NOMO-1 treated with dmso at 0.1 percent for 144 hours (cell line): ENCODE data around the gene MAST3.

Experiments
- DNase-seq: peaks from one replicate; lab custom pipeline; 2025; ENCODE audit not compliant: unreplicated experiment; lab: John Stamatoyannopoulos, UW

MAST3 gene

DNA sequence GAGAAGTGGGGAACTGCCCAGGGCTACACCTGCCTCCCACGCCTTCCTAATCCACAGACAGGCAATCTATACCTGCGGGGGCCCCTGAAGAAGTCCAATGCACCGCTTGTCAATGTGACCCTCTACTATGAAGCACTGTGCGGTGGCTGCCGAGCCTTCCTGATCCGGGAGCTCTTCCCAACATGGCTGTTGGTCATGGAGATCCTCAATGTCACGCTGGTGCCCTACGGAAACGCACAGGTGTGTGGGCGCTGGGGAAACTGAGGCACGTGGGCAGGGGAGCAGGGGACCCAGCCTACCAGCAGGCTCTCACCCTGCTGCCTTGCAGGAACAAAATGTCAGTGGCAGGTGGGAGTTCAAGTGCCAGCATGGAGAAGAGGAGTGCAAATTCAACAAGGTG, 77.4 kb downstream of the MAST3 start:
- no peak for DNase-seq

DNA sequence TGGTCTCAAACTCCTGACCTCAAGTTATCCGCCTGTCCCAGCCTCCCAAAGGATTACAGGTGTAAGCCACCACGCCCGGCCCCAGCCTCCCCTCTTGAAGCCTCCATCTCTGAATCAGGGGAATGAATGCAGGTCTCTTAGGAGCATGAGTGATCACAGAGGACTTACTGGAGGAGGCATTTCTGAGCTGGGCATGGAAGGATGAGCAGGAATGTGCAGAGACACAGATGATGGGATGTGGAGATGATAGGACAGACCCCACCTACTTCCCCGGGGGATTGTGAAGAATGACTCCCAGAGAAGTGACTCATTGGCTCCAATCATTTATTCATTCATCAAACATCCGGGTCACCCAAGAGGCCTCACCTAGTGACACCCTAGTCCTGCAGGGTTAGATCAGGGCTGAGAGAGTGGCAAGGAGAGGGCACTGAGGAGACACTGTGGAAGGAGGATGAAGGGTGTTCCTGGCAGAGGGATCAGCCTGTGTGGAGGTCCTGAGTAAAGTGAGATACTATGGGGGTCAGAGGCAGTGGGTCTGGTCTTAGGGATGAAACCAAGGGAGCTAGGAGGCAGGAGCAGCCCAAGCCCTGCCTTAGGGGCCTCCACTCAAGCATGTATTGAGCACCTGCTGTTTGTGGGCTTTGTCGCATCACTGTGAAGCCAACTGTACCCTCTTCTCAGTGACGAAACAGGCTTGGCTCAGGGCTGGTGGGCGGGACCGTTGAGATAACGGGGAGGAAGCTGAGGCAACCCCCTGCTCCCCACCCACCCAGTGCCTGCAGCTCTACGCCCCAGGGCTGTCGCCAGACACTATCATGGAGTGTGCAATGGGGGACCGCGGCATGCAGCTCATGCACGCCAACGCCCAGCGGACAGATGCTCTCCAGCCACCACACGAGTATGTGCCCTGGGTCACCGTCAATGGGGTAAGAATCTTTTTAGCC, 79.1 kb downstream of the MAST3 start:
- no peak for DNase-seq

DNA sequence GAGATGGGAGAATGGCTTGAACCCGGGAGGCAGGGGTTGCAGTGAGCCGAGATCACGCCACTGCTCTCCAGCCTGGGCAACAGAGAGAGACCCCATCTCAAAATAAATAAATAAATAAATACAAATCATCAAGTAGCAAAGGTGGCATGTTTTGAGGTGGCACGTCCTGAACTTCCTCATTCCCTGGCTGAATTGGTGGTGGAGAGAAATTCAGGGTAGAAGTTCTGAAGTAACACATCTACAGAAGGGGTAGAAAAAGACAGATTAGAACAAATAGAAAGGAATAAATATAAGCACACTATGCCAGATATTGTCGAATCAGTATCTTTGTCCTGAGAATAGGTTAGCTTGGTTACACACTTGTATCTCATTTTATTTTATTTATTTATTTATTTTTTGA, 82.4 kb downstream of the MAST3 start:
- DNase-seq, result no peak

DNA sequence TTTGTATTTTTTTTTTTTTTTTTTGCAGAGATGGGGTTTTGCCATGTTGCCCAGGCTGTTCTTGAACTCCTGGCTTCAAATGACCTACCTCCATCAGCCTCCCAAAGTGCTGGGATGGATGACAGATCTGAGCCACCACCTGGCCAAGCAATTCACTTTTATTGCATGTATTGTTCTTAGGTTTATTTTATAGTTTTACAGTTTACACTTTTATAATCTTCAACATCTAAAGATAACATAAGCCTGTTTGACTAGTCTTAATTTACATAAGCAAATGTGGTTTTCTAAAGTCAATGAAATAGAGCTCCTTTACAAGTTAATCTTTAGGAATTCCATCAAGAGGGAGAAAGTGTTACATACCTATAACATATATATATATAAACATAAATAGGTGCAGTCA, 86.0 kb downstream of the MAST3 start:
- no peak for DNase-seq

DNA sequence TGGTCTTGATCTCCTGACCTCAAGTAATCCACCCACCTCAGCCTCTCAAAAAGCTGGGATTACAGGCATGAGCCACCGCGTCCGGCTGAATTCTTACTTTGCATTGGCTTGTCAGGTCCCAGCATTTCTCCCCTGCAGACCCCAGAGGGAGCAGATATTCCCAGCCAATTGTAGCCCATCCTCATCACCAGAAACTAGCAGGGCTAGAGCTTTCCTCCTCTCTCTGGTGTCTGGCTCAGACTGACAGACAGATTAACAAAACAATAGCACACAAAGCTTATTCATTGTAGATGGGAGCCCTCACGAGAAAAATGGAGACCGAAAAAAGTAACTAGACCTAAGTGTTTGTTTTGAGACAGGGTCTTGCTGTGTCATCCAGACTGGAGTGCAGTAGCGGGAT, 88.0 kb downstream of the MAST3 start:
- DNase-seq, result no peak

DNA sequence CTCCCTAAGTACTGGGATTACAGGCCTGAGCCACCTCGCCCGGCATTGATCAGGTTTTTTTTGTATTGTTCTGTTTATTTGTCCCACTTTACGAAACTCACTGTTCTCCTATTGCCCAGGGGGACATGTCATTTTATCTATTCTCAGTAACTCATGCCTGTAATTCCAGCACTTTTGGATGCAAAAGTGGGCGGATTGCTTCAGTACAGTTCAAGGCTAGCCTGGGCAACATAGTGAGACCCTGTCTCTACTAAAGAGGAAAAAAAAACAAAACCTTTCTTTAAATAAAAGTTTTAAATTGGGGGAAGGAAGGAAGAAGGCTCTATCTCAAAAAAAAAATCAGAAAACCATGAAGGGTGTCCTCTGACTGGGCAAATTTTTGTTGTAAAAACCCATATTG, 92.7 kb downstream of the MAST3 start:
- no peak for DNase-seq

DNA sequence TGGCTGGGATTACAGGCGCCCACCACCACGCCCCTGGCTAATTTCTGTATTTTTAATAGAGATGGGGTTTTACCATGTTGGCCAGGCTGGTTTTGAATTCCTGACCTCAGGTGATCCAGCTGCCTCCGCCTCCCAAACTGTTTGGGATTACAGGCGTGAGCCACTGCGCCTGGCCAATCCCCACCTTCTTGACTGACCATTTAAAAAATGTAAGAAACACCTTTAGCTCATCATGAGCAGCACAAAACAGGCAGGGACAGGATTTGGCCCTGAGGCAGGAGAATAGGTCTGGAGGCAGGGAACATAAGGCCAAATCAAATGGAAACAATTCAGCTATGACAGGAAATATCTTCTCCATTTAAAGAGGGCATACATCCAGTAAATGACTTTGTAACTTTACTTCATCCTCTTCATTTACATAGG, 94.1 kb downstream of the MAST3 start:
- no peak for DNase-seq

DNA sequence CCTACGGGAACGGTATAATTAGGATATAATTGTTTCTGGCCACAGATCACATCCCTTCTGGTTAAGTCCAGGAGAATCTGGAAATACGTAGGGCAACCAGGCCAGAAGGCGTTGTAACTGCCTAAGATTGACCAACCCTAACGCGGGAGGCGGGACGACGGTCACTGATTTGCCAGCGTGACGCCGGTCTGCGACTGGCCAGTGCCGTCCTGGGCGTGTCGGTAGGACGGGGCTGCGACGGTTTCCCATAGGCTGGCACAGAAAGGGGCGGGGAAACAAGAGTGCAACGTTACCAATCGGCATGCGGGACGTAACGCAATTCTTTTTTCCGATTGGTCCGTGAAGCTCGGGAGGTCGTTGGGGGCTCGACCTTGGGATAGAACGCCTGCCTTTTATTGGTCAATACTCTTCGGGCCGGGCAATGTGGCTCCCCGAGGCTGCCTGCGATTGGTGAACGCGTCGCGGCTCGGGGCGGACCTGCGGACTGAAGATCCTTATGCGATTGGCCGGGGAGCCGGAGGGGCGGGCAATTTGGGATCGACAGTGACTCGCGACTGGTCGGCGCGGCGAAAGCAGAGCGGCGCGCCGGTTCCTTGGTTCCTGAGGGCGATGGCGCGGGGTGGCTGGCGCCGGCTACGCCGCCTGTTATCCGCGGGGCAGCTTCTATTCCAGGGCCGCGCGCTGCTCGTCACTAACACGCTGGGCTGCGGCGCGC, 95.3 kb downstream of the MAST3 start, which contains the start of gene MPV17L2:
Gene MPV17L2 (plus strand): TSS at position 546 of the 715 bp plus-strand sequence. CDS start 64 bp downstream, at position 610.
- DNase-seq, result peak; percentile 99

DNA sequence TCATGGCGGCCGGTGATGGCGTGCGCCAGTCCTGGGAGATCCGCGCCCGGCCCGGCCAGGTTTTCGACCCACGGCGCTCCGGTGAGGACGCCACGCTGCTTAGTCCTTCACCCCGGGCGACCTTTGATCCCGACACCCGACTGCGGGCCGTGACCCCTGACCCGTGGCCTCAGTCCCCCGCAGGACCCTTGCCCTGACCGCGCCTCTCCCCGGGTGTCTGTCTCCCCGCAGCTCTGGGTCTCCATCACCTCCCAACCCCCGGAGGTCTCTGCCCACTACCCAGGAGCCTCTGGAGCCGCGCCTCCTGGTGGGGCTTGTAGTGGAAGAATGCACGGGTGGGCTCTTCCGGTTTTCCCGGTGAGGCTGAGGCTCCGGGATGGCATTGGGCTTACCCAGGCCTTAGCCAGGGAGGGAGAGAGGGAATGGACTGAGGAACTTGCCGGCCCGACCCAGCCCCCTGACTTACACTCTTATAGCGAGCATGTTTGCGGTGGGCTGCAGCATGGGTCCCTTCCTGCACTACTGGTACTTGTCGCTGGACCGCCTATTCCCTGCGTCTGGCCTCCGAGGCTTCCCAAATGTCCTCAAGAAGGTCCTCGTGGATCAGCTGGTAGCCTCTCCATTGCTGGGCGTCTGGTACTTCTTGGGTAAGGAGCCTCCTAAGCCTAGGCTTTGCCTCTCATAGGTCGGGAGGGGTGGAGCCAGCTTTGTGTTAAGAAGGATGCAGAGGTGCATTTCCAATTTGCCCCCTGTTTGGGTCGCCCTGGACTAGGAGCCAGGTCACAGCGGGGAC, 96.0 kb downstream of the MAST3 start:
- DNase-seq, result no peak

DNA sequence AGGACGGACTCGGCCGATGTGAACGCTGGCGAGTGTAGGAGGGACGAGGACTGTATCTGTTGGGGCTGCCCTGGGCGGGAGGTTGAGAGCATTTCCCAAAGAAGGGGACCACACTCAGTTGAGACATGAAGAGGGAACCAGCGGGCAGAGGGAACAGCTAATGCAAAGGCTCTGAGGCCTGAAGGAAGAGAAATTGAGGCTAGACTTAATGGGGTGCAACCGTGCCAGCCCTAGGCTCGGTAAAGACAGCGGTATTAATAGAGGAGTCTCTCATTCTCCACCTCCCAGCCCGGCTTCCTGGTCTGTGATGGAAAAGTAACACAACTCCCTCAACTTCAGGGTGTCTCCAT, 96.6 kb downstream of the MAST3 start:
- no peak for DNase-seq

DNA sequence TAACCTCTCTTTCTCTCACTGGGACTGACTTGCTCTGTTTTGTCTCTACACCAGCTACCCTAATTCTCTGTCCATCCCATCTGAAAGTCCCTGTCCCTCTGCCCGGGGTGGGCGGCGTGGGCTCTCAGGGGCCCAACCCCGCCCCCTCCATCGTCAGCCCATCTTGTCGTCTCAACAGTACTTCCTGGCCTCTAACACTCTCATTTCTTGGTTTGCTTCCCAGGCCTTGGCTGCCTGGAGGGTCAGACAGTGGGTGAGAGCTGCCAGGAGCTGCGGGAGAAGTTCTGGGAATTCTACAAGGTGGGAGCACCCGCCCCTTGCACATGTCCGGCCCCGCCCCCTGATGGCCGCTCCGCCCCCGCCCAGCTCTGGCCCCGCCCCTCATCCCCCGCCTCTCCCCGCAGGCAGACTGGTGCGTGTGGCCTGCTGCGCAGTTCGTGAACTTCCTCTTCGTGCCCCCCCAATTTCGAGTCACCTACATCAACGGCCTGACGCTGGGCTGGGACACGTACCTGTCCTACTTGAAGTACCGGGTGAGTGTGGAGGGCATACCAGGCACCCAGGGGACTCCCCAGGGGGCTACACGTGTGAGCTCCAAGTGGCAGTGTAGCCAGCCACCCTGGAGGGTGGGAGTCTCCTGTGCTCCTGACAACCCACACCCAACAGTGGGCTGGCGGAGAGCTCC, 97.1 kb downstream of the MAST3 start:
- DNase-seq, result peak; percentile 59

DNA sequence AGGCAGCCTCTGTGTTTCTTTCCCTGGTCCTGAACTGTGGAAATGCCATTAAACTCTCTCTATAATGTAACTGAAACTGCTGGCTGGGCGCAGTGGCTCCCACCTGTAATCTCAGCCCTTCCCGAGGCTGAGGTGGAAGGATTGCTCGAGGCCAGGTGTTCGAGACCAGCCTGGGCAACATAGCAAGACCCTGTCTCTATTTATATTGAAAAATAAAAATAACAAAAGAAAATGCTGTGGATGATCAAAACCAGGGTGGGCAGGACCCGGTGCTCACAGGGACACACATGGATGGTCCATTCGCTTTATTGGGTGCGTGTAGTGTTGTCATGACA, 98.9 kb downstream of the MAST3 start:
- DNase-seq, result no peak

DNA sequence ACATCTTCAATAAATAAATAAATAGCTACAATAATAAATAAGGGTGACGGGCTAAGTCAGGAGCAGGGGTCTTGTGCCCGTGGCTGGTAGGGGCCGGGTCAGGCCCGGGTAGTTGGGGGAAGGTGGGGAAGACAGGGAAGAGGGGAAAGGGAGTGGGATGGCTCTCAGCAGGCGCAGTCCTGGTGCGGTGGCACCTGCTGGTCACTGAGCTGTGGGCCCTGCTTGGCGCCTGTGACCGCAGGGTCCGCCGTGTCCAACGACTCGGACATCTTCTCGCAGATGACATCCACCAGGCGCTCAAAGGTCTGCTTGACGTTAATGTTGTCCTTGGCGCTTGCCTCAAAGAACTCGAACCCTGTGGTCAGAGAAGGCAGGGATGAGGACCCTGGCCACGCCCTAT, 99.7 kb downstream of the MAST3 start:
- no peak for DNase-seq

DNA sequence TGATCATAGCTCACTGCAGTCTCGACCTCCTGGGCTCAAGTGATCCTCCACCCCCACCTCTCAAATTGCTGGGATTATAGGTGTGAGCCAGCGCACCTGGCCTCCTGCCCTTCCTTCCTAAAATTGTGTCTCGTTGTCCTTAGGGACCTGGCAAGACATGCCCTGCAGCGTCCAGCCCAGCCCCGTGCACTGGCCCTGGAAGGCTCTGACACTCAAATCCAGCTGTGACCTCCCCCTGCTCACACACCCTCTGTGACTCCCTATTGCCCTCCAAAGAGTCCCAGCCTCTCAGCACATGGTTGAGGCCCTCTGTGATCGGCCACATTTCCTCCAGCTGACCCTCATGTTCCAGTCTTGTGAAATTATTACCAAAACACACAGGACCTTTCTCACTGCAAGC, 100.4 kb downstream of the MAST3 start:
- DNase-seq, result no peak

DNA sequence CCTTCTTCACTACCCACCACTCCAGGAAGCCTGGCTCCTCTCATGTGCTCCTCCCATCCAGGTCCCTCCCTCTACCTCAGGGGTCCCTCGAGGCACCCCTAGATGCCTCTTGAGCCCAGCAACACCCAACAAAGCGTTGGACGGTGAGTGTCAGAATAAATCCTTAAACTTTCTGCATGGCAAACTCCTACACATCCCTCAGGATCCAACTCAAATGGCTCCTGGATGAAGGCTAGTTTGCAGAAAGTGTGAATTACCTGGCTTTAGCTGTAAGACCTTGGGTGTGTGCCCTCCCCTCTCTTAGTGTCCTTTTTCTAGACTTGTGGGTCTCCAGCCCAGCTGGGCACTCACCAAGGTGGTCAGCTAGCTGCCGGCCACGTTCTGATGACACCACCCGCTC, 100.8 kb downstream of the MAST3 start:
- no peak for DNase-seq
